HG02798 (cell line): ENCODE results near the gene ACSL1.
"Not testable (repeated sequence)": the region's sequence is repeated elsewhere in the genome, so short reads cannot be mapped to it uniquely, and the experiment has no call there.

Experiments used
- ATAC-seq: cut with Tn5 transposase; IDR thresholded peaks from one replicate; pipeline ENCODE4 v1.9.1; 2021; ENCODE audit warnings: mild to moderate bottlenecking; ENCODE audit not compliant: unreplicated experiment, poor library complexity

Gene ACSL1

DNA sequence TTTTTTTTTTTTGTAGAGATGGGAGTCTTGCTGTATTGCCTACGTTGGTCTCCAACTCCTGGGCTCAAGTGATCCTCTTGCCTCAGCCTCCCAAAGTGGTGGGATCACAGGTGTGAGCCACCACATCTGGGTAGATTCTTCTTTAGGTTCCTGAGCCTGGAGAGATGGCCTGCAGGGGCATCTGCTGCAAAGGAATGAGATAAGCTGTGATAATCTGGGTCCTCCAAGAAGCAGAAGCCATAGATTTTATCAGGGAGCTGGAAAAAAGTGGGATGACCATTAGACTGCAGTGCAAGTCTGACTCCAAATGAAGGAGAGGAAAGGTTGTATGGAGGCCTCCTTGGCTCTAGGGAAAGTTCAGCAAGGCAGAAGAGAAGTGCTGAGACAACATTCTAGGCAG is 19.0 kb upstream of the ACSL1 start:
- ATAC-seq = no peak

DNA sequence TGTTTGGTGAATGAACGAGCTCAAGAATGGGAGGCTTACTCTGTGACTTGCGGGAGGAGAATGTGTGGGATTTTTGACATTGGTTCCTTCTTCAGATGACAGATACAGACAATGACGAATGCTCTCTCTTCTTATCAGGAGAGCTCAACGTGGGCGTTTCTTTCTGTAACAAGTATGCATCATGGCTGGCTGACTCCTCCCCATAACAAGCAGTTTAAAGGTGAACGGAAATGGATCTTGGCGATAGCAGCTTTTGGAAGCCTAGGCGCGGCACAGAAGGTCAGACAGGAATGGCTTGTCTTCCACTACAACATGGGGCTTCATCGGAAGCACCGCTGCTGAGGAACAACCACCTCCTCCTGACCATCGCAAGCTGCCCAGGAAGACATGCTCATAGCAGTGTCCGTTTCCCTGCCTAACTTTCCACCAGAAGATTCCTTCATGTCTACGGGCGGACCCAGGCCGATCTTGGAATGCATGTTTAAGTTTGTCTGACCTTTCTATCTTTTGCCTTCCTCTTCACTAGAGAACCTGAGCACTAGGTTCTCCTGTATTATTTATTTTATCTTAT is 18.3 kb upstream of the ACSL1 start:
- ATAC-seq = no peak

DNA sequence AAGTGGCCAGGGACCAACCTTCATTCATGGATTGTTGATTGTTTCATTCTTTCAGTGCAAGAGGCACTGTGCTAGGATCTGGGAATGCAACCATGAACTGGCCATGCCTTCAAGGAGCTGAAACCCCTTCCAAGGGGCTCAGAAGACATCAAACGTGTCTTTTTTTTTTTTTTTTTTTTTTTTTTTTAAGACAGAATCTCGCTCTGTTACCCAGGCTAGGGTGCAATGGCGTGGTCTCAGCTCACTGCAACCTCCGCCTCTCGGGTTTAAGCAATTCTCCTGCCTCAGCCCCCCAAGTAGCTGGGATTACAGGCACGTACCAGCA is 13.3 kb upstream of the ACSL1 start:
- ATAC-seq = not testable (repeated sequence)

DNA sequence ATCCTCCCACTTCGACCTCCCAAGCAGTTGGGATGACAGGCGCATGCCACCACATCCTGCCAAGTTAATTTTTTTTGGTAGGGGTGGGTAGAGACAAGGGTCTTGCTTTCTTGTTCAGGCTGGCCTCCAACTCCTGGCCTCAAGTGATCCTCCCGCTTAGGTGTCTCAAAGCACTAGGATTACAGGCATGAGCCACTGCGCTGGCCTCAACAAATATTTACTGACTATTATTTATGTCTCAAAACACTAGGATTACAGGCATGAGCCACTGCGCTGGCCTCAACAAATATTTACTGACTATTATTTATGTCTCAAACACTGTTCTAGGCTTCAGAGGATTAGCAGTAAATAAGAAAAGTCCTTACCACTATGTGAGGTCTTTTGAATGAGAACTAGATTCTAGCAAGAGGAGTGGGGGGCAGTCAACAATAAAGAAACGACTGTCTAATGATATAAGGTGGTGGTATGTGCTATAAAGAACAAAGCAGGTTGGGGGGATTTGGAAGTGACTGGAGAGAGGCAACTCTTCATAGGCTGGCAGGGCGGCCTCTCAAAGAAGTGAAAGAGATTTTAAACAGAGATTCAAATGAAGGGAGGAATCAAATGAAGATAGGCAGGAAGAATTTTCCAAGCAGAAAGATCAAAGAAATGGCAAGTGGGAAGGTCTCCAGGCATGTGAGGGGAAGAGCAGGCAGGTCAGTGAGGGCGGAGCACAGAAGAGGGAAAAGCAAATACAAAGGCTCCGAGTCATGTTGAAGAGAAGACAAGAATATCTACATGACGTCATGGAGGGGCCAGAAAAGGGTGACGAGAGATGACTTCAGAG is 12.7 kb upstream of the ACSL1 start:
- no peak for ATAC-seq

DNA sequence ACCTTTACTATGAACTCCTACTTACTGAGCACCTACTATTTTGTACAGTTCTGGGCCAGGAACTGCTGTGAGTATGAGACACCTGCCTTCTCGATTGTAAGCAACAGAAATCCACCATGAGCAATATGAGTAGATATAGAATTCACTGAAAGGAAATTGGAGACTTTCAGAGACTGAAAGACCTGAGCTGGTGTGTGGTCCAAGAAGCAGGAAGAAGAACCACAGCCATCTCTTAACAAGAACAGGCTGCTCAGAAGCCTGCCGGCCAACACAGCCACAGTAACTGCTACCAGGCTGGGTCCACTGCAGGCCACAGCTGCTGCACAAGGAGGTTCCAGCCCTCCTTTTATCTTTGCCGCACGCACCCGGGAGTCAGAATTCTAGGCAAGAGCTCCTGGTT is 10.8 kb upstream of the ACSL1 start:
- no peak for ATAC-seq

DNA sequence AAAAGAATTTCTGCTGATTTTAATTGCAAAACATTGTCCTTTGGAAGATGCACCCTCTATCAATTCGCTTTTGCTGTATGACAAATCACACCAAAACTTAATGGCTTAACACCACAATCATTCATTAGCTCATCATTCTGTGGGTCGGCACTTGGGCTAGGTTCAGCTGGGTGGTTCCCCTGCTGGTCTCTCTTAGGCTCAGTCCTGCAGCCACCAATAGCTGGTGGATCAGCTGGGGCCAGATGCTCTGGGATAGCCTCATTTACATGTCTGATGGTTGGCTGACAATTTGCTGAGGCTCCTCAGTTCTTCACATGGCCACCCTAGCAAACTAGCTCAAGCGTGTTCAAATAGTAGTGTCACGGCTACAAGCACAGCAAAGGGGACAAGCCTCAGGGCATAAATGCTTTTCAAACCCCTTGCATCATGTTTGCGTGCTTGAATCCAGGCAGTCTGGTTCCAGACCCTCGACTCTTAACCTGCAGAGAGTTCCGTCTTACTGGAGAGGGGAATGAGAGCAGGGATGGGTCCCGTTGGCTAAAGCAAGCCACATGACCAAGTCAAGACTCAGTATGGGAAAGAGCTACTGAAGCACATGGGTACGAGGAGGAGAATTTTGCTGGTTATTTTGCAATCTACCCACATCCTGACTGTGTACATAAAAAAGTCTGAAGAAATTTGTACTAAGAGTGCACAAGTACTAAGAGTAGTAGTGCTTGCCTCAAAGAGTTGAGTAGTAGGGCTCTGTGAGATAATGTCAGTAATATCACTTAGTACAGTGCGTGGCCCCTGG is 7.5 kb upstream of the ACSL1 start:
- no peak for ATAC-seq

DNA sequence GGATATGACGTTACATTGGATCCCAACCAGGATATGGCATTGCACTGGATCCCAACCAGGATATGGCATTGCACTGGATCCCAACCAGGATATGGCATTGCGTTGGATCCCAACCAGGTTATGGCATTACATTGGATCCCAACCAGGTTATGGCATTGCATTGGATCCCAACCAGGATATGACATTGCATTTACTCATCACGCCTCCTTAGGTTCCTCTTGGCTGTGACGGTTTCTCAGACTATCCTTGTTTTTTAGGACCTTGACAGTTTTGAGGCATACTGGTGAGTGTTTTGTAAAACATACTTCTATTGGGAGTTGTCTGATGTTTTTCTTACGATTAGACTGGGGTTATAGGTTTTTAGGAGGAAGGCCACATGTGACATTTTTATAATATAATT is 5.4 kb upstream of the ACSL1 start:
- no peak for ATAC-seq

DNA sequence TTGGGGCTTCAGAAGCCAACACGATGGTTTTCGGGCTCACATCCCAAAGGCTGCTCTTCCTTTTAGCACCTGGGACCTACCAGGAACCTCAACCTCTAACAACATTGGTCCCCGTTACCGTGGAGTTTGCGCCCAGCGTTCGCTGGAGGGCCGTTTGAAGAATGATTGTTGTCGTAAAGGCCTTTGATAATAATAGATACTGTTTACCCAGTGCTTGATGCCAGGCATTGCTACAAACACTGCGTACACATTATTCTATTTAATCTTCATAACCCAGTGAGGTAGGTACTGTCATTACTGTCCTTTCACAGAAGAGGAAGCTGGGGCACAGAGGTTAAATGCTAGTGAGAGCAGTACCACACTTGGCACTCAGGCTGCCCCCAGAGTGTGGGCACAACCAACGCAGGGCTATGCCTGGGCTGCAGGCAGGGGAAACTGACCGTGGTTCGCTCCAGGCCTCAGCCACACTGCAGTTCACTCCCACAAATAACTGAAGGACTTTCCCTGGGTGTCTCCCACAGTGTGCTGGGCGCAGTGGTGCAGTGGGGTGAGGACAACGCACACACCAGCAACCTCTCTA is 1.0 kb upstream of the ACSL1 start:
- ATAC-seq = no peak

DNA sequence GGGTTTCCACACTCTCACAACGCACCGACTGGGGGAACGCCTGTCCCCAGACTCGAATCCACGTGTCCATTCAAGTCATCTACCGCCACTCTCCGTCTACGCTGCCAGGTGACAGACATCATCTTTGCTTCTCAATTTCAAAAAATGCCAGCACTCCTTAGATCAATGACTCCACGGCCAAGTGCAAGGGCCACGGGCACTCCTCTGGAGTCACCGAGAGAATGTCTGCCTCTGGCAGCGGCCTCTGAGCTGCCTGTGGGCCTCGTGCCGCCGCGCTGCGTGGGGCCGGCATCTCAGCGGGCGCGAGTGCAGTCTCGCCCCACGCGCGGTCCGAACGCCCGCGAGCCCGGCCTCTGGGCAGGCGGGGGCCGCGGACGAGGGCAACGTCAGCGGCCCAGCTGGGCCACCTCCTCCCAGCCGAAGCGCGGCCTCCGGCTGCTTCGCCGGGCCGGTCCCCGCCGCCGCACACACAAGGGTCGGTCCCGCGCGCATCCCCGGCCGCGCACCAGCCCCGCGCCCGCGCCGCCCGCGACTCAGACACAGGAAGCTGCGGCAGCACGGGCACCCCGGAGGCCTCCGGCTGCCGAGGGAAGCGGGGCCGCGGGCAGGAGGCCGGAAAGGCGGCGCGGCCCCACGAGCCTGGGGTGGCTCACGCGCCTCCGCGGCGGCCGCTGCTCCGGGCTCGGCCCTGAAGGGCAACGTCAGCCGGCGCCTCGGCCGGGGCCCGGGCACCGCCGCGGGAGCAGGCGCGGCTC is 450 bp downstream of the ACSL1 start:
- peak; percentile 29 for ATAC-seq

DNA sequence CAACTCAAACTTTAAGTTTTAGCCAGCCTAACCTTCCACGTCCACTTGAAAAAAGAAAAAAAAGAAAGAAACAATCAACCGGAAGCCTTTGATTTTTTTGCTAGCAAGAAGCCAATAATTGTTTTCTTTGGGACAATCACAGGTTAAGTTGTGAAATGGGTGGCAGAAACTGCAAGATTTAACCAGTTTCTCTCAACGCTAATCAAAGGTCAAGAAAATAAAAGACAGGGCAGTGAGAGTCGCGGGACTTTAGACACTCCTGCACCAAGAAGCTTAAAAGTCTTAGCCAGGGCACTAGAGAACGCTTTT is 1.0 kb downstream of the ACSL1 start:
- no peak for ATAC-seq

DNA sequence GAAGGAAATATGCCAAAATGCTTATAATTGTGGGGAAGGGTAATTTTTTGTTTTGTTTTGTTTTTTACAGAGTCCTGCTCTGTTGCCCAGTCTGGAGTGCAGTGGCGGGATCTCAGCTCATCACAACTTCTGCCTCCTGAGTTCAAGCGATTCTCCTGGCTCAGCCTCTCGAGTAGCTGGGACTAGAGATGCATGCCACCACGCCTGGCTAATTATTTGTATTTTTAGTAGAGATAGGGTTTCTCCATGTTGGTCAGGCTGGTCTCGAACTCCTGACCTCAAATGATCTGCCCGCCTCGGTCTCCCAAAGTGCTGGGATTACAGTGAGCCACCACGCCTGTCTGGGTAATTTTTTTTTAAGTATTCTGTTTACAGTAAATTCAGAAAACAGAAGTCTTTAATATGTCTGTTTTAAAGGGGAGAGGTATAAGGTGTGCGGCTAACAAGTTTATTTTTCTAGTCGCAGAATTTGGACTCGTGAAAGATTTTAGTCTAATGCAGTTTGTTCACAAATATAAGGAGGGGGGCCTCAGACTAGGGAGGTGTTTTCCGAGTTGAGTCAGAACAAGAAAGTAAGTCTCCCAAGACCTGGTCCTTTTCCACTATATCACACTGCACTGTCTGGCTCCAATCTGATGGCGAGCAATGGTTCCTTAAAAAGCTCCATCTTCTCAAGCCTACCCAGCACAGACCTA is 1.5 kb downstream of the ACSL1 start:
- no peak for ATAC-seq

DNA sequence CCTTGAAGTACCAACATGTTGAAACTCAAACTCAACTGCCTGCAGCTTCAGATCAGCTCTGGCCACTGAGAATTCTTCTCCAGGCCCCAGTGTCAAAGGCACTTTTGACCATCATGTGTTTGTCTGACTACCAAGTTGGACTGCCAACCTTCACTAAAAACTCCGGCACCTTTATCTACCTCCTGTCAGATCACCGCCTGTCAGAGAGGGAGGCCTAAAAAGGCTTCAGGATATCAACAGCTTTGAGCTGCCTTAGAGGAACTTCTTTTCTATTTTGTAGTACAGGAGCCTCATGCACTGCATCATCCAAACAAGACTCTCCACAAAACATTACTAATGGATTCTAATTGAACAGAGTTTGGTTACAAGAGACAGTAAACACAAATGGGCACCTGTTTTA is 2.8 kb downstream of the ACSL1 start:
- ATAC-seq = no peak

DNA sequence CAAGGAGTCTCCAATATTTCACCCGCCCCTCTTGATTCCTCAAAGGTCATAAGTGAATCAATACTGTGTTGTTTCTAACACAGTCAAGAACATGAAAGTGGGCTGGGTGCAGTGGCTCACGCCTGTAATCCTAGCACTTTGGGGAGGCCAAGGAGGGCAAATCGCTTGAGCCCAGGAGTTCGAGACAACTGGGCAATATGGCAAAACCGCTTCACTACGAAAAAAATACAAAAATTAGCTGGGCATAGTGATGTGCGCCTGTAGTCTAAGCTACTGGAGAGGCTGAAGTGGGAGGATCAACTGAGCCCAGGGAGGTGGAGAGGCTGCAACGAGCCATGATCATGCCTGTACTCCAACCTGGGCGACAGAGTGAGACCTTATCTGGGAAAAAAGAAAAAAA is 3.4 kb downstream of the ACSL1 start:
- no peak for ATAC-seq

DNA sequence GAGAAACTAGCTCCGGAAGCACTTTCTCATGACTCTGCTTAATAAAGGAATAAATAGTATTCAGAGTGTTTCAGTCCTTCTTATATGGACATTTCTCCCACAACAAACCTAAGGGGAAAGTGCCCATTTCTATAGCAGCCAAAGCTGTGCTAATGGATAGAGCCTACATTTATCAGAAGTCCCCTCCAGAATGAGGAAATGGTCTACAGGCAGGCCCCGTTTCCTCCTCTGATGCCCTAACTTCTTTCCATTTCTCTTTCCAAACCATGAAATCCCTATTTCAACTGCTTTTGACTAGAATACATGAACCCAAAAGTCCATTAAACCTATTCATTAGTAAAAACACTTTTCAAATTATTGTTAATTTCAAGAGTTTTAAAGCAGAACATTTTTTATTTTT is 4.5 kb downstream of the ACSL1 start:
- no peak for ATAC-seq

DNA sequence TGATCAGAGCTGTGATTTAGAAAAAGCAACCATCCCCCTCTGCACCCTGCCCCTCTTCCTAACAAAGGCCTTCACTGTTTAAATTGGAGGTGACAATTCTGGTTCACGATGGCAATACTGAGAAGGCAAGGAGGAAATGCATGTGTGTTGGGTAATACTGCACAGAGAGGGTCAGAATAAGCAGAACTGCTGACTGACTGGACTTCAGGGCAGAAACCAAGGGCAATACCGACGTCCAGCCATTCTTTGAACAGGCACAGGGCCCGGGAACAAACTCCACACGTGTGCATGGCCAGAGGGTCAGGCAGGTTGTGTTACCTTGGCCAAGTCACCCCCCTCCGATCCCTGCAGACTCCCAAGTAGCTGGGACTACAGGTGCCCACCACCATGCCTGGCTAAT is 6.0 kb downstream of the ACSL1 start:
- no peak for ATAC-seq

DNA sequence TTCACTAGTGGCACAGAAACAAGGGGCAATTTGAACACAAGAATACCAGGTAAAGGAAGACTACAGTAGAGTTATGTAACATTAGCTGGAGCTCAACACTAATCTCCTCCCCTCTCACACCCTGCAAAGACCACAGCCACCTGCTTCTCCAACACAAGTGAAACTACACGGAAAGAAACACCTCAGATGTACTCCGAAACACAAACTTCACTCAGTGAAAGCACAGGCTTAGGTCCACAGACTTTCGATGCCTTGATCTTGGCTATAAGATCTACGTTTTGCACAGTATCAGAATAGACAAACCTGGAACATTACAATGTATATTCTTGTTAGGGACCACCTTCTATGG is 7.6 kb downstream of the ACSL1 start:
- ATAC-seq = peak; percentile 58

DNA sequence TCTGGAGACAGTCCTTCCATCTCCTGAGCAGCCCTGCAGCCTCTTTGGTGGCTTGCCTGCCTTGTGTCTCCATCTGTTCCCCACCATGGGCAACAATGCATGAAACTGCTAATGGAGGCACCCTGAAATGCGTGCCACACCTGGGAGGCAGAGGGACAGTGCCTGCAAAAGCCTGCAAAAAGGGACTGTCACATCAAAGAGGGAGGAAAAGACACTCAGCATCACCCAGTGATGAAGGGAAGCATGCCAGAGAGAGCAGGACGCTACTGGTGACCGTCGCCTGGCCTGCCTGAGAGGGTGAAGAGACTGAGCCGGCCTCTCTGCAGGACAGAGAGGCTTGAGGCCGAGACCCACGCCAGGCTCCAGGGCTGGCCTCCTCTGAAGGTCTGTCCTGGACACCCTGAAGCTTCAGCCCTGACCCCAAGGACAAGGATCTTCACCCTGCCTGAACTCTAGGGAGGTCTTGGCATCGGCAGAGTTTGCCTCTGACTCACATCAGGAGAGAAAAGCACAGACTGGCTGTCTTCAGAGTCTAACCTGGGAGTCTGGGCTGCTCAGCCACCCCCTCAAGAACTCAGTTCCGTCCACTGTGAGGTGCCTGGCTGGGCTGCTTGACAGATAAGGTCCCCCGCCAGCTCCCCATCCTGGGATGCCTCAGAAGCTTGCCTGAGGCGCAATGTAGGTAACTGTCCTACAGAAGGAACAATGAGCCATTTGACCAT is 8.1 kb downstream of the ACSL1 start:
- peak; percentile 13 for ATAC-seq

DNA sequence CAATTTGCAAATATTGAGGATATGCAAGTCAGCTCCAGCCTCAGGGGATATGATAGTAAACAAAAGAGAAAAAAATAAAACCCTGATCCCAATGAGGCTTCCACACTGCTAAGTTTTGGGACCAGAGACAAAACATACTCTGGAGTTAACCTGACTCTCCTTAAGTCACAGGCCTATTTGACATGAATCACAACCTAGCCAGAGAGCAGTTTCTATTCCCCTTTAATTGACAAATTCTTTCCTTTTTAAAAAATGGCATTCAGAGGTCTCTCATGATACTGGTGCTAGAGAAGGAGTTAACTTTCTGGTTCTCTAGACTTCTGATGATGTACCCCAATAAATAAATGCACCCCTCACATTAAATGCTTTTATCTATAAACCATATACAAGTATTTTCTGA is 8.8 kb downstream of the ACSL1 start:
- no peak for ATAC-seq

DNA sequence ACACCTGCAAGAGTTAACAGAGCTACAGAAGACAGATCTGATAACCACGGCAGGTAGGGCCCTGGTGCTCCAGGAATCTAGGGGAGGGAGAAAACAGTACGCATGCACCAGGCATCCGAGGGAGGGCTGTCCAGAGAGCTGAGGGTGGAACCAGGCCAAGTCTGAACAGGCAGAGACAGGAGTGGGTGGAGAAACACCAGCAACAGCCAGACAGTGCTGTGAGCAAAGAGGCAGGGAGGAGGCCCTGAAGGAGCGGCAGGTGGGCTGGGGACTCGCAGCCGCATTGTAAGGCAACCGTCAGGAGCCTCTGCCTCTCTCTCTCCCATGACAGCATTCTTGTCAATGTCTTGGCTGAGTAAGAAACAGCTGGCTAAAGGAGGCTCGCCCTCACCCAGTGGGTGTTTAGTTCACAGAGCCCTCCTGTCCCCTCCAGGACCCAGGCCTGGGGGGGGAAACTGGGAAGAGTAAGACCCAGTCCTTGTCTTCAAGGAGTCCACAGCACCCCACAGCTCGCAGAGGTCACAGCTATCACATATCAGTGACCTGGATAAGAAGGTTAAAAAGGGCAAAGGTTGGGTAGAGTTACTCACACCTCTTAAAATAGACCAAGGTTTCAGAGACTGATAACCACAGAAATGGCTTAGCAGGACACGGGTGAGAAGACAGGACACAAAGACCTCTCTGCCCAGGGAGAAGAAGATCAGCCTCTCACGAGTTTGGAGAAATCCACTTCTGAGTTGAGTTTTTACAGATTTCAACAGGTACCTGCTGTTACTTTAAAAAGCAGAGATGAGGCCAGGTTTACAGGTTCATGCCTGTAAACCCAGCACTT is 10.5 kb downstream of the ACSL1 start:
- ATAC-seq = peak; percentile 74
